ENCODE measurements around the gene GTF2H3.

The GTF2H3 gene

DNA sequence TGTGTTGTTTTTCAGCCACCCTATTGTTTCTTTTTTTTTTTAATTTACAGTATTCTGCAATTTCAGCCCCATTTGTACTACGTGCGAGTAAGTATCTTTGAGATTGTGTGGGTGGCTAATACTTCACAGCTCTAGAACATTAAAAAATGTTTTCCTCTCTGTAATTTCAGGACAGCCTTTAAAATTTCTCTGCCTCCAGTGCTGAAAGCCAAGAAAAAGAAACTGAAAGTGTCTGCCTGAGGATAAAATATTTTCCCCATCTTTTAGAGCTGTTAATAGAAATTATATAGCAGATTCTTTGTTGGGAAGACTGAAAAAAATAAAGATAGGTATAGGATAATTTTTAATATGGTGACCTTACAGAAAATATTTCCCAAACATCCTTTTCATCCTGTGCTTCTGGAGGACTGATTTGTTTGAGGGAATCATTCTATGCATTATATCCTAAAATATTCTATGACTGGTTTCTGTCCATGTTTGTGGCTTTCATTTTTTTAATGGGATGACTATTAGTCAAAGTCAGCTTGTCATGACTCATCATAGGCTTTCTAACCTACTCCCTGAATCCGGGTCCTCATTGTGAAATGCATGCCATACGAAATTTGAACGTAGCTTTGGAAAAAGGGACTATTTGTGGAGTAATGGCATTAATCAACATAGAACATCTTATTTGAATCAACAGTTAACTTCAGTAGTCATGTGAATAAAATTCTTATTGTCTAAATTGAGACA, 26.5 kb downstream of the GTF2H3 start:
- no peak for TF ChIP-seq MAX (IDR thresholded peaks at IDR 0.05; ENCODE audit: low read depth, low read length)
- no peak for TF ChIP-seq MYC (IDR thresholded peaks at IDR 0.05; ENCODE audit: low read depth, low read length)
- no peak for TF ChIP-seq POLR2A (IDR thresholded peaks at IDR 0.05; ENCODE audit: extremely low read depth, insufficient read length)
- TF ChIP-seq CTCF (IDR thresholded peaks at IDR 0.05; ENCODE audit: low read depth, low read length), result no peak
- DNase-seq (ENCODE audit: low read depth), result no peak
- H3K4me3 ChIP-seq (ENCODE audit: low read depth, low read length), result no peak overlapping the region

GRCh38 chr12:123667771-123668170, 34.1 kb downstream of the GTF2H3 start:
- no peak for TF ChIP-seq CTCF (IDR thresholded peaks at IDR 0.05; ENCODE audit: low read depth, low read length)
- no peak for TF ChIP-seq MAX (IDR thresholded peaks at IDR 0.05; ENCODE audit: low read depth, low read length)
- no peak for TF ChIP-seq POLR2A (IDR thresholded peaks at IDR 0.05; ENCODE audit: extremely low read depth, insufficient read length)
- no peak for TF ChIP-seq MYC (IDR thresholded peaks at IDR 0.05; ENCODE audit: low read depth, low read length)
- H3K4me3 ChIP-seq (ENCODE audit: low read depth, low read length), result no peak overlapping the region
- DNase-seq (ENCODE audit: low read depth), result no peak

GRCh38 chr12:123670882-123671728, 37.5 kb downstream of the GTF2H3 start, which contains the start of gene TCTN2:
Gene TCTN2, plus strand, starts transcription at chr12:123671113. Its CDS starts 128 bp downstream, at chr12:123671241.
- TF ChIP-seq MAX (IDR thresholded peaks at IDR 0.05; ENCODE audit: low read depth, low read length), result no peak
- no peak for TF ChIP-seq POLR2A (IDR thresholded peaks at IDR 0.05; ENCODE audit: extremely low read depth, insufficient read length)
- no peak for TF ChIP-seq MYC (IDR thresholded peaks at IDR 0.05; ENCODE audit: low read depth, low read length)
- no peak for TF ChIP-seq CTCF (IDR thresholded peaks at IDR 0.05; ENCODE audit: low read depth, low read length)
- peak within 1 kb of the TSS; percentile 74 for H3K4me3 ChIP-seq (ENCODE audit: low read depth, low read length)
- peak; percentile 96 for DNase-seq (ENCODE audit: low read depth)

GRCh38 chr12:123671876-123672275, 38.2 kb downstream of the GTF2H3 start:
- no peak overlapping the region for H3K4me3 ChIP-seq (ENCODE audit: low read depth, low read length)
- no peak for TF ChIP-seq POLR2A (IDR thresholded peaks at IDR 0.05; ENCODE audit: extremely low read depth, insufficient read length)
- no peak for TF ChIP-seq MYC (IDR thresholded peaks at IDR 0.05; ENCODE audit: low read depth, low read length)
- TF ChIP-seq MAX (IDR thresholded peaks at IDR 0.05; ENCODE audit: low read depth, low read length), result no peak
- no peak for TF ChIP-seq CTCF (IDR thresholded peaks at IDR 0.05; ENCODE audit: low read depth, low read length)
- DNase-seq (ENCODE audit: low read depth), result no peak

- DNase-seq (ENCODE audit: low read depth), result no peak
- TF ChIP-seq POLR2A (IDR thresholded peaks at IDR 0.05; ENCODE audit: extremely low read depth, insufficient read length), result no peak
- no peak for TF ChIP-seq MYC (IDR thresholded peaks at IDR 0.05; ENCODE audit: low read depth, low read length)
- no peak for TF ChIP-seq MAX (IDR thresholded peaks at IDR 0.05; ENCODE audit: low read depth, low read length)
- no peak for TF ChIP-seq CTCF (IDR thresholded peaks at IDR 0.05; ENCODE audit: low read depth, low read length)
Observed at GRCh38 chr12:123675436-123675835, 41.8 kb downstream of the GTF2H3 start.

More at GRCh38 chr12:123675436-123675835, 41.8 kb downstream of the GTF2H3 start:
- H3K4me3 ChIP-seq (ENCODE audit: low read depth, low read length), result no peak overlapping the region

All from NB4 (cell line).